HepG2 (cell line): ENCODE measurements around the gene KDM5B.

Experiments
- HNRNPH1 ChIP-seq: fragments of 200-400 bp; formaldehyde crosslinking; optimal IDR thresholded peaks from 2 replicates; pipeline ENCODE3; 2017; ENCODE audit warnings: mild to moderate bottlenecking, low read depth, low read length
- NFYB ChIP-seq: sonication (generic); formaldehyde crosslinking; IDR thresholded peaks from 2 replicates; pipeline ENCODE4 v1.4.0; 2020; ENCODE audit warnings: missing genetic modification reagents
- POLR2G ChIP-seq: fragments of 200-400 bp; formaldehyde crosslinking; IDR thresholded peaks from 2 replicates; pipeline ENCODE4 v1.6.1; 2018; ENCODE audit warnings: mild to moderate bottlenecking, low read depth, low read length, moderate library complexity
- SP1 ChIP-seq, 2 experiments: fragments of 450-650 bp in 1 of 2; sonication (generic) in 1 of 2; formaldehyde crosslinking in 1 of 2; IDR thresholded peaks; 2 replicates each; pipeline versions ENCODE4 v1.4.0 to v1.6.1; 2016 to 2020; ENCODE audit warnings: missing genetic modification reagents in 1 of 2
- ZNF121 ChIP-seq: sonication (generic); formaldehyde crosslinking; IDR thresholded peaks from 2 replicates; pipeline ENCODE4 v1.5.0; 2020; ENCODE audit warnings: mild to moderate bottlenecking, missing genetic modification reagents
- ZNF282 ChIP-seq: fragments of 450-650 bp; IDR thresholded peaks from 2 replicates; pipeline ENCODE4 v1.6.1; 2018; ENCODE audit not compliant: partially characterized antibody
- TF ChIP-seq, protein P1 (sequence below): sonication (generic); formaldehyde crosslinking; IDR thresholded peaks from 2 replicates; pipeline ENCODE4 v1.5.0; 2020; ENCODE audit warnings: missing genetic modification reagents
- TF ChIP-seq, protein P2 (sequence below): sonication (generic); formaldehyde crosslinking; IDR thresholded peaks from 2 replicates; pipeline ENCODE4 v1.5.0; 2020; ENCODE audit warnings: mild to moderate bottlenecking, missing genetic modification reagents, moderate library complexity
- TF ChIP-seq, protein P3 (sequence below): sonication (generic); formaldehyde crosslinking; conservative IDR thresholded peaks from 2 replicates; pipeline ENCODE4 v1.8.0; 2022; ENCODE audit warnings: low read depth, missing genetic modification reagents

DNA sequence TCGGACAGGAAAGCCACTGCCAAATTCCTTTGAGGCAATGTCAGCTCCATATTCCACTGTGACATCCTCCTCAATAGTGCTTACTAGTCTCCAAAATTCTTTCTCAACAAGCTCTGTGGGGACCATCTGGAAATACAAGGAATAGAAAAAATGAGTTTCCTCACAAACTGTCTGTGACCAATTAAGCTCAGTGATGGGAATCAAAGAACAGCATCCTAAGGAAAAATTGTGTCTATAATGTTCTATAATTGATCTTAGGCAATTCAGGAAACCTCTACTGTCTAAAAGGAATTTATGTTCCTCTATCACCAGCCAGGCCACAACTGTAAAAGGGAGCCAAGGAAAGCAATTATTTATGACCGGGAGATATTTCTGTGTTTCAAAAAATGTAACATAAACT lies 51.8 kb downstream of the KDM5B start:
- TF ChIP-seq, protein P1, sequence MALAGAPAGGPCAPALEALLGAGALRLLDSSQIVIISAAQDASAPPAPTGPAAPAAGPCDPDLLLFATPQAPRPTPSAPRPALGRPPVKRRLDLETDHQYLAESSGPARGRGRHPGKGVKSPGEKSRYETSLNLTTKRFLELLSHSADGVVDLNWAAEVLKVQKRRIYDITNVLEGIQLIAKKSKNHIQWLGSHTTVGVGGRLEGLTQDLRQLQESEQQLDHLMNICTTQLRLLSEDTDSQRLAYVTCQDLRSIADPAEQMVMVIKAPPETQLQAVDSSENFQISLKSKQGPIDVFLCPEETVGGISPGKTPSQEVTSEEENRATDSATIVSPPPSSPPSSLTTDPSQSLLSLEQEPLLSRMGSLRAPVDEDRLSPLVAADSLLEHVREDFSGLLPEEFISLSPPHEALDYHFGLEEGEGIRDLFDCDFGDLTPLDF (CRISPR knock-in tag) = no peak
- no peak for TF ChIP-seq ZNF121 (CRISPR knock-in tag)
- no peak for TF ChIP-seq POLR2G
- TF ChIP-seq, protein P2, sequence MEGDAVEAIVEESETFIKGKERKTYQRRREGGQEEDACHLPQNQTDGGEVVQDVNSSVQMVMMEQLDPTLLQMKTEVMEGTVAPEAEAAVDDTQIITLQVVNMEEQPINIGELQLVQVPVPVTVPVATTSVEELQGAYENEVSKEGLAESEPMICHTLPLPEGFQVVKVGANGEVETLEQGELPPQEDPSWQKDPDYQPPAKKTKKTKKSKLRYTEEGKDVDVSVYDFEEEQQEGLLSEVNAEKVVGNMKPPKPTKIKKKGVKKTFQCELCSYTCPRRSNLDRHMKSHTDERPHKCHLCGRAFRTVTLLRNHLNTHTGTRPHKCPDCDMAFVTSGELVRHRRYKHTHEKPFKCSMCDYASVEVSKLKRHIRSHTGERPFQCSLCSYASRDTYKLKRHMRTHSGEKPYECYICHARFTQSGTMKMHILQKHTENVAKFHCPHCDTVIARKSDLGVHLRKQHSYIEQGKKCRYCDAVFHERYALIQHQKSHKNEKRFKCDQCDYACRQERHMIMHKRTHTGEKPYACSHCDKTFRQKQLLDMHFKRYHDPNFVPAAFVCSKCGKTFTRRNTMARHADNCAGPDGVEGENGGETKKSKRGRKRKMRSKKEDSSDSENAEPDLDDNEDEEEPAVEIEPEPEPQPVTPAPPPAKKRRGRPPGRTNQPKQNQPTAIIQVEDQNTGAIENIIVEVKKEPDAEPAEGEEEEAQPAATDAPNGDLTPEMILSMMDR (CRISPR knock-in tag) = no peak
- no peak for TF ChIP-seq SP1 (IDR thresholded peaks at IDR 0.05)
- no peak for TF ChIP-seq SP1 (CRISPR knock-in tag; IDR thresholded peaks at IDR 0.05)
- TF ChIP-seq NFYB (CRISPR knock-in tag) = no peak
- no peak for TF ChIP-seq ZNF282
- TF ChIP-seq, protein P3, sequence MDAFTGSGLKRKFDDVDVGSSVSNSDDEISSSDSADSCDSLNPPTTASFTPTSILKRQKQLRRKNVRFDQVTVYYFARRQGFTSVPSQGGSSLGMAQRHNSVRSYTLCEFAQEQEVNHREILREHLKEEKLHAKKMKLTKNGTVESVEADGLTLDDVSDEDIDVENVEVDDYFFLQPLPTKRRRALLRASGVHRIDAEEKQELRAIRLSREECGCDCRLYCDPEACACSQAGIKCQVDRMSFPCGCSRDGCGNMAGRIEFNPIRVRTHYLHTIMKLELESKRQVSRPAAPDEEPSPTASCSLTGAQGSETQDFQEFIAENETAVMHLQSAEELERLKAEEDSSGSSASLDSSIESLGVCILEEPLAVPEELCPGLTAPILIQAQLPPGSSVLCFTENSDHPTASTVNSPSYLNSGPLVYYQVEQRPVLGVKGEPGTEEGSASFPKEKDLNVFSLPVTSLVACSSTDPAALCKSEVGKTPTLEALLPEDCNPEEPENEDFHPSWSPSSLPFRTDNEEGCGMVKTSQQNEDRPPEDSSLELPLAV = no peak
- no peak for TF ChIP-seq HNRNPH1
